MM.1S (cell line): ENCODE data around the gene MTCH1.

Source experiments
- EZH2 ChIP-seq: fragments of 300-600 bp; sonication (generic); optimal IDR thresholded peaks from 2 replicates; pipeline ENCODE3; 2017; ENCODE audit warnings: low read depth, mild to moderate bottlenecking, antibody characterized with exemption, low read length, mixed read lengths
- TF ChIP-seq, protein P1 (sequence below): fragments of 300-600 bp; sonication (generic); IDR thresholded peaks from 2 replicates; pipeline ENCODE4 v1.5.1; 2016; ENCODE audit warnings: antibody characterized with exemption, low read length, mixed read lengths

DNA sequence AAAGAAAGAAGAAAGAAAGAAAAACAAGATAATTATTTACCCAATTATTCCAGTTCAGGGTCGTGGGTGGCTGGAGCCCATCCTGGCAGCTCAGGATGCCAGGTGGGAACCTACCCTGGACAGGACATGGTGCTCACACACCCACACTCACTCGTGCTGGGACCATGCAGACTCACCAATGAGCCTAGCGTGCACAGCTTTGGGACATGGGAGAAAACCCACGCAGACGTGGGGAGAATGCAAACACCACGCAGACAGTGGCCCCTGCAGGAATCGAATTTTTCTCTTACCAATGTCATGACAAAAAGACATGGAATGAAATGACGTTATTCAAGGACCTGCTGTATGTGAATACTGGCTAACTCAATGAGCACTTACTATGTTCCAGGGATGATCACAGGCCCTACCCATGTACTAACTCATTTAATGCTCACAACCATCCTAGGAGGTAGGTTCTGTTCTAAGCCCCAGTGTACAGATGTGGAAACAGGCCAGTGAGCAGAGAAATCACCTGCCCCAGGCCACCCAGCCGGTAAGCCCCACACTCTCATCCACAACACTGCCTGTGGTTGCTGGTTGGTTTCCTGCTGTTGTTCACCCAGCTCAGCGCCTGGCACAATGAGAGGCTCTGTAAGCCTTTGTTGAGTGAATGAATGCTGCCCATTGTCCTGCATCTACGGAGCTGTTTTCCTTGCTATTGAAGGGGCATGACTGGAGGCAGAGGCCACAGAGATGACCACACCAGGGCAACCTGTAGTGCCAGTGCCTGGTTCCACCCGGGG is 38.2 kb downstream of the MTCH1 start:
- TF ChIP-seq, protein P1, sequence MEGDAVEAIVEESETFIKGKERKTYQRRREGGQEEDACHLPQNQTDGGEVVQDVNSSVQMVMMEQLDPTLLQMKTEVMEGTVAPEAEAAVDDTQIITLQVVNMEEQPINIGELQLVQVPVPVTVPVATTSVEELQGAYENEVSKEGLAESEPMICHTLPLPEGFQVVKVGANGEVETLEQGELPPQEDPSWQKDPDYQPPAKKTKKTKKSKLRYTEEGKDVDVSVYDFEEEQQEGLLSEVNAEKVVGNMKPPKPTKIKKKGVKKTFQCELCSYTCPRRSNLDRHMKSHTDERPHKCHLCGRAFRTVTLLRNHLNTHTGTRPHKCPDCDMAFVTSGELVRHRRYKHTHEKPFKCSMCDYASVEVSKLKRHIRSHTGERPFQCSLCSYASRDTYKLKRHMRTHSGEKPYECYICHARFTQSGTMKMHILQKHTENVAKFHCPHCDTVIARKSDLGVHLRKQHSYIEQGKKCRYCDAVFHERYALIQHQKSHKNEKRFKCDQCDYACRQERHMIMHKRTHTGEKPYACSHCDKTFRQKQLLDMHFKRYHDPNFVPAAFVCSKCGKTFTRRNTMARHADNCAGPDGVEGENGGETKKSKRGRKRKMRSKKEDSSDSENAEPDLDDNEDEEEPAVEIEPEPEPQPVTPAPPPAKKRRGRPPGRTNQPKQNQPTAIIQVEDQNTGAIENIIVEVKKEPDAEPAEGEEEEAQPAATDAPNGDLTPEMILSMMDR: no peak
- no peak for TF ChIP-seq EZH2
